Fibroblast of skin of back (primary cell): Measurements from ENCODE around the gene RASGEF1B.
"Not testable (repeated sequence)": the region's sequence is repeated elsewhere in the genome, so short reads cannot be mapped to it uniquely, and the experiment has no call there.

Experiments
- DNase-seq: peaks from one replicate; pipeline ENCODE4 v3.0.0-alpha.2; 2013

RASGEF1B gene

GRCh38 chr4:81429031-81429430, 42.7 kb downstream of the RASGEF1B start:
- DNase-seq = no peak

DNA sequence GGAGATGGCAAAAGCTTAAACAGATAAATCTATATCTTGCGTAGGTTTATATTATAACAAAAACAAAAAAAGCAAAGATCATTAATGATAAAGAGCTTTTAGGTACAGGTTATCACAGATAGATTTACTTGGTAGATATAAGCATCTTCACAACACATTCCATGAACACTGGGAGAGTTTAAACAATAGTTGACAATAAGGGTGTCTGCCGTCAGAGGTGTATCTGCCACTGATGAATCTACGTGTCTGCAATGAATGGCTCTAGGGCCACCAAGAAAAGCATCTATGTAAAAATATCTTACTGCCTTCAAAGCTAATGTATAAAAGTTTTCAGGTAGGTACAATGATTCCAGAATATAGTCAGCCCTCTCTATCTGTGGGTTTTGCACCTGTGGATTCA, 43.7 kb downstream of the RASGEF1B start:
- DNase-seq = no peak

- DNase-seq = no peak
Measured at GRCh38 chr4:81427344-81427821, 44.3 kb downstream of the RASGEF1B start.

DNA sequence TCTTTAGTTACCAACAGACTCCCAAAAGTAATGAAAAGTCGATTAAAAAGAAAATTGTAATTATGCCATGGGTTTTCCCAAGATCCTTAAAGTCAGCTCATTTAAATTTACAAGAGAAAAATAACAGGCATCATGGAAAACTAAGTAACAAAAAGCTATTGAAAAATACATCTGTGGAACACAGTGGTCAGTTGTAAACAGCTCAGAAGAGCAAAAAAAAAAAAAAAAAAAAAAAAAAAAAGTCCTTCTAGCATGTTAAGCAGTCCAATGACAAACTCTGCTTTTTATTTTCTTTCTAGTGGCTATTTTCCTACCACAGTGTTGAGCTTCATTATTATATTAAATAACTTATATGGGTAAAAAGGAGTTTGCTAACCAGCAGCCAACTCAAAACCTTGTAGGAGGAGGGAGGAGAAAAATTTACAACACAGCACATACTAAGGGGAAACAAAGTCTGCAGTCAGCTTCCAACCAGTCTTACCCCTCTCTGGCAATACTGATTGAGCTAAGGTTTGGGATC, 44.9 kb downstream of the RASGEF1B start:
- no peak for DNase-seq

GRCh38 chr4:81424816-81425755, 46.6 kb downstream of the RASGEF1B start:
- no peak for DNase-seq

DNA sequence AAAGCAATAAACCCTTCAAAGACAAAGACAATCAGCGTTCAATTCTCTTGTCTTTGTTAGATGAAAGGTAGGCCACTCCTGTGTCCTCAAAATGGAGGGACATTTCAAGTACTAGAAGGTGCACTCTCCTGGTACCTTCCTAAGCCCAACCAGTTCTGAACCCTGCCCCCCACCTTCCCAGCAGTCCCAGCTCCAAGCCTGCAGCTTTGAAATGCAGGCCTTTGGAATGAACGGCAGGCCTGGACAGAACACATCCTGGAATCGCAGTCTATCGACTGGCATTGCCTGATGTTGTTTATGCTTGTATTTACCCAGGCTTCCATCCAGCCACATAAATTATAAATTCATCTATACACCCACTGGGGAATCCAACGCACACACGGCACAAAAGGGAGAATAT, 47.4 kb downstream of the RASGEF1B start:
- no peak for DNase-seq

DNA sequence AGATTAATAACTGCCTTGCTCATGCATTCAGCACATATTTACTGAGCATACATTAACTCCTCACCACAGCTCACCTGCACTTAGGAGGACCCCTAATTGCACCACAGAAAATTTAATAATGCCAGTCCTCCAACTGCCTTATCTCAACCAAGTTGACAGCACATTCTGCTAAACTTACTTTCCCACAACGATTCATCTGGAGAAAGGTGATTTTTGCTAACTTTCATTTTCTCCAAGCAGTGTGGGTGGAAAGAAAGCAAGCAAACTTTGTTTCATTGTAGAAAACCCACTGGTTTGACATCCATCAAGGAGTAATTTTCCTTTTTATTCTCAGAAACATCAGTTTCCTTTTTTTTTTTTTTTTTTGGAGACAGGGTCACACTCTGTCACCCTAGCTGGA, 49.1 kb downstream of the RASGEF1B start:
- no peak for DNase-seq

- peak; percentile 9 for DNase-seq
Measured at GRCh38 chr4:81421346-81422218, 50.1 kb downstream of the RASGEF1B start.

DNA sequence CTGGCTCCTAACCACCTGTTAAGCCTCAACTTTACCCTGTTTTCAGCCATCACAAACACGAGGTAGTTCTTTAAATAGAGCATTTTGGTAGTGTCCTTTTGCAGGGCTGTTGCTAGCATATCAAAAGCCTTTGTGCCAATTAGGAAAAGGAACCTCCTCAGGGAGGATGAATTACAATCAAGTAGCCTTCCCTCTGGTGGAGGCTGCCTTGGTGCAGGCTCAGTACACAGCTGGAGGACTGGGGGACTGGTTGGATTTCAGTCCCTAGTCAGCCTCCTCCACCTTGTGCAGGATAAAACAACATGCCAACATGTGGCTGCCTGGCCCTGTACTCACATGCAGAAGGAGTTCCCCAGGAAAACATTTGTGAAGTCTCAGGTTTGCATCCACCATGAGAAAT, 53.1 kb downstream of the RASGEF1B start:
- DNase-seq = no peak

- no peak for DNase-seq
Measured at GRCh38 chr4:81412946-81413495, 58.7 kb downstream of the RASGEF1B start.

DNA sequence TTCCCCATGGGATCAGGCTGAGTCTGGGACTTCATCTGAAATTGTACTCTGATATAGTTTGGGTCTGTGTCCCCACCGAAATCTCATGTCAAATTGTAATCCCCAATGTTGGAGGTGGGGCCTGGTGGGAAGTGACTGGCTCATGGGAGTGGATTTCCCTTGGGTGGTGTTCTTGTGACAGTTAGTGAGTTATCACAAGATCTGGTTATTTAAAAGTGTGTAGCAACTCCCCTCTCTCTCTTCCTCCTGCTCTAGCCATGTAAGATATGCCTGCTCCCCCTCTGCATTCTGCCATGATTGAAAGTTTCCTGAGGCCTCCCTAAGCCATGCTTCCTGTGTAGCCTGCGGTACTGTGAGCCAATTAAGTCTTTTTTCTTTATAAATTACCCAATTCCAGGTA, 61.0 kb downstream of the RASGEF1B start:
- DNase-seq = no peak

DNA sequence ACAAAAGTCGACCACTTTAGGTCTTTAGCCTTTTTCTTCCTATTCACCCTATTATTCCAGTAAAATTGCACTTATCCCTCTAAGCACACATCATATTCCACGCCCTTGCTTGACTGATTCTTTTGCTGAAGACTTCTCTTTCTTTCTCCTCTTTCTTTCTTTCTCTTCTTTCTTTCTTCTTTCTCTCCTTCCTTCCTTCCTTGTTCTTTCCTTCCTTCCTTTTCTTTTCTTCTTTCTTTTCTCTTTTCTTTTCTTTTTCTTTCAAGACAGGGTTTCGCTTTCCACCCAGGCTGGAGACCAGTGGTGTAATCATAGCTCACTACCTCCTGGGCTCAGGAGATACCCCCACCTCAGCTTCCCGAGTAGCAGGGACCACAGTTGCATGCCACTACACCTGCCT, 61.9 kb downstream of the RASGEF1B start:
- no peak for DNase-seq

DNA sequence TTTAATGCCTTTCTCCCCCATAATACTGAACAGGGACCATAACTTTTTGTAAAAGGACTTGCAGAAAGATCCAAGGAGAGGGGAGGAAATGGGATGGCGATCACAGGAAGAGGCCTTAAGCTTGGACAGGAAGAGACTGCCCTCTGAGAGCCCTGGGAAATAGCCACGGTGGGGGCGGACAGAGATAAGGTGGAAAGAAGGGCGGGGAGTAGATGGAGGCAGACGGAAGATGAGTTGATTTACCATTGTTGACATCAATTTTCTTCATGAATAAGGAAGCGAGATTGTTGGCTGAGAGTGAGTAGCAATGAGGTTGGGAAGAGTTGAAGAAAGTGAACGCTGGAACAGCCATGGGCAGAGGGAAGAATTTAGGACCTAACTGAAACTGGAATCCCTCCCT, 63.4 kb downstream of the RASGEF1B start:
- no peak for DNase-seq

- no peak for DNase-seq
Measured at GRCh38 chr4:81407726-81408125, 64.0 kb downstream of the RASGEF1B start.

- DNase-seq = not testable (repeated sequence)
Measured at GRCh38 chr4:81406481-81406880, 65.2 kb downstream of the RASGEF1B start.

GRCh38 chr4:81405900-81406401, 65.8 kb downstream of the RASGEF1B start:
- DNase-seq = peak; percentile 75

DNA sequence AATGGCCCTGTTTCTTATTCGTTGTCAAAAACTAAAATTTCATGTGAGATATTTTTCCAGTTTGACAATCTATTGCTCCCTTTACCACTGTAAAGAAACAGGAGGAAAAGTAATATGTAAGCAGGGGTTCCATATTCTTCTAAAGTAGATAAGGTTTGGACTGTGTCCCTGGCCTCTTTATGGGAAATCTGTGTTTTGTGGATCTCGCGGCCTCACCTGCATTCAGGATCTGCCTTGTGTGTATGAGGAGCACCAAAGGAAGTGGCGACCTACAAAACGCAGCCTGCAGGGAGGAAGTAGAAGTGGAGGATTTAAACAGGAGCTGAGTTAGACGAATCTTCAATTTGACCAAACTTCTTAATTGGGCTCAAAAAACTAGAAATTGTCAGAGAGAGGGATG, 67.0 kb downstream of the RASGEF1B start:
- no peak for DNase-seq

GRCh38 chr4:81404294-81404693, 67.4 kb downstream of the RASGEF1B start:
- no peak for DNase-seq

DNA sequence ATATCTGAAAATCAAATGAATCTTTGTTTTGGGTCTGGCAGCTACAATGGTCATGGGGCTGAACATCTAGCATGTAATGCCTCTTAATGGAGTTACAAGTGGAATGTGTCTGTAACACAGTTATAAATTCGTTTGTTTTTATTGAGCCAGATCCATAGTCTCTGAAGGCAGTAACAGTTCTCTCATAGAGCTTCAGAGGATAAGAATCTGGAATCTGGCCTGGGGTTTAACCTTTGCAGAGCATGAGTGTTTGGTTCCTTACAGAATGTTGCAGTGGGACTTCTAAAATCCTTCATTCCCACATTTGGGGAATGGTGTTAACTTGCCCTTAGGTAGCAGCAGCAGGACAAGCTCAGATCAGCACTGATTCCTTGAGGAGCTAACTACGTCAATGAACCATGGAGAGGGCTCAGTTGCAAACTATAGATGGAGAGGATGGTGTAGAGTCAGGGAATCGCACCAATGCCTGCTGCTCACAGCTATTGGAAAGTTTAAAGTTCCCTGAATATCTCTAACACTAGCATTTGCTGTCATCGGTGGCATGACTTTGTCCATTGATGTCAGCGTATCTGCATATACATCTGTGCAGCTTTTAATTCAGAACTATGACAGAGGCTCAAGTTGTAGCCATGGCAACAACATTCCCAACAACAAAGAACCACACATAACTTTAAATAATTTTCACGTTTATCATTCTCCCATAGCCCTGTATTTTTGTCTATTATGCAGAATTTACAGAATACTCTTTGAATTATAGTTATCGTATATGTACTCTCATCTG, 72.2 kb downstream of the RASGEF1B start:
- no peak for DNase-seq

DNA sequence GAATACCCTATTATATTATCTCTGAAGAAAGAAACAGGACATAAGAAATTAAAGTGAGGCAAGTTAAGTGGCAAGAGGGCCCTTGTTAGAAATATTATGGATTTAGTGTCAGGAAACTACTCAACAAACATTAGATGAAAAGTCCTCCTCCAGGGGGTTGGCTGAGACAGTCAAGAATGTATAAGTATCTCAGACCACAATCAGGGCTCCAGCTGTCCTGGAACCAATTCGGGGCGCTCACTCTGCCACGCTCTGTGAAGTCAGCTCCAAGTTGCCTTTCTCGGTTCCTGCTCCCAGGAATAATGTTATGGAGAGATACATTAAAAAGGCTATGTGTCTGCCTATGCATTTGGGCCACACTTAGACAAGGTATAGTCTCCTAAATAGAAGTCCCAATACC, 73.3 kb downstream of the RASGEF1B start:
- no peak for DNase-seq

- DNase-seq = no peak
Measured at GRCh38 chr4:81397635-81398034, 74.1 kb downstream of the RASGEF1B start.

DNA sequence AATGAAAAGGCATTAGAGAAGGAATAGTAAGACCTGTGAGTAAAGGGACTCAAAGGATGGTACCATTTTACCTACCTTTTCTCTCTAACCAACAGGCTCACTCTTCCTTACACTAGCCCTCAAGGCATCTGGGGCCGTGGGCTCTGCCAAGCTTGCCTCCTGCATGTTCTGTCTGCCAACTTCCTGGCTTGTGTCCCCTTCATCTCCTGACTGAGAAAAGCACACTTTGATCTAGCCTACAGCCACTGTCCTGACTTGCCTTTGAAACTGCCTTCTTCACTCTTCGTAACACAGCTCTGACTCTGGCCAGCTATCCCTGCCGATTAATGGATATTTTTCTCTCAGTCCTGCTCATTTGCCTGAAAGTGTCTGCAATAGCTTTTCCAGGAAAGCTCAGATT, 76.5 kb downstream of the RASGEF1B start:
- DNase-seq = no peak
